GM06990 (cell line): Measurements from ENCODE around the gene DPH2.

ENCODE experiments used
- DNase-seq: peaks from one replicate; pipeline ENCODE4 v3.0.0-alpha.2; 2011; ENCODE audit not compliant: insufficient read length; ENCODE audit errors: extremely low read depth
- H3K27me3 ChIP-seq: replicated peaks from 2 replicates; pipeline ENCODE4 v1.6.0; 2011; ENCODE audit warnings: low read length; ENCODE audit not compliant: control insufficient read depth, insufficient read depth
- H3K36me3 ChIP-seq: 2 replicates; pipeline ENCODE4 v1.5.1; 2011; ENCODE audit warnings: low read length; ENCODE audit not compliant: control insufficient read depth, insufficient read depth
- H3K4me3 ChIP-seq: replicated peaks from 2 replicates; pipeline ENCODE4 v1.5.1; 2011; ENCODE audit warnings: low read depth, mild to moderate bottlenecking, control low read depth, low read length
- TF ChIP-seq, protein P1 (sequence below): IDR thresholded peaks from 2 replicates; pipeline ENCODE4 v1.5.1; 2011; ENCODE audit warnings: low read length, control low read depth, mild to moderate bottlenecking, inconsistent platforms; ENCODE audit not compliant: insufficient read depth, poor library complexity, severe bottlenecking

The DPH2 gene

DNA sequence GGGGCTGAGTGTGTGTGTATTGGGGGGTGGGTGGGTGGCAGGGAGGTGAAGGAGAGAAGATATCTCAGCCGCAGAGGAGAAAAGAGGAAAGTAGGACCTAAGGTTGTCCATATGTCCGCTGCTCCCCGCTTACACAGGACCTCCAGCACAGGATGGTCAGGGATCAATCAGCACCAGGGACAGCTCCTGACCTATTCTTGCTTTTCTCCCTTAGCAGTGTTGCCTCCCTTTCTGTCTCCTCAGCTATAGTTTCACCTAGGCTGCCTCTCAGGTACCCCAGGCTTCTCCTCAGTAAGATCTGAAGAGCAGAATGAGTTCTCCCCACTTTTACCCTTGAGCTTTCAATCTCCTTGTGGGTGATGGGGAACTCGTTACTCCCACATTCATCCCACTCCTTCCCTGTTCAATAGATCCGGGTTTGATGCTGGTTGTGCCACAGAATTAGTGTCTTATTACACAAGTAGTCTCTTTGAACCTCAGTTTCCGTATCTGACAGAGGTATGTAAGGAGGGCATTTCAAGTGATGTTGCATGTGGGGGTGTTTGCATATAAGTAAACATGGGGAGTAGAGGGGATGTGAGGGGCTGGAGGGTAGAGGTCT is 1.4 kb upstream of the DPH2 start:
- Histone ChIP-seq H3K27me3 (no peaks in the 10 kb centered on the region), H3K4me3 (no peak overlapping the region), H3K36me3 (peaks cover 16% of the 10 kb centered on the region)
- no peak for DNase-seq
- TF ChIP-seq, protein P1, sequence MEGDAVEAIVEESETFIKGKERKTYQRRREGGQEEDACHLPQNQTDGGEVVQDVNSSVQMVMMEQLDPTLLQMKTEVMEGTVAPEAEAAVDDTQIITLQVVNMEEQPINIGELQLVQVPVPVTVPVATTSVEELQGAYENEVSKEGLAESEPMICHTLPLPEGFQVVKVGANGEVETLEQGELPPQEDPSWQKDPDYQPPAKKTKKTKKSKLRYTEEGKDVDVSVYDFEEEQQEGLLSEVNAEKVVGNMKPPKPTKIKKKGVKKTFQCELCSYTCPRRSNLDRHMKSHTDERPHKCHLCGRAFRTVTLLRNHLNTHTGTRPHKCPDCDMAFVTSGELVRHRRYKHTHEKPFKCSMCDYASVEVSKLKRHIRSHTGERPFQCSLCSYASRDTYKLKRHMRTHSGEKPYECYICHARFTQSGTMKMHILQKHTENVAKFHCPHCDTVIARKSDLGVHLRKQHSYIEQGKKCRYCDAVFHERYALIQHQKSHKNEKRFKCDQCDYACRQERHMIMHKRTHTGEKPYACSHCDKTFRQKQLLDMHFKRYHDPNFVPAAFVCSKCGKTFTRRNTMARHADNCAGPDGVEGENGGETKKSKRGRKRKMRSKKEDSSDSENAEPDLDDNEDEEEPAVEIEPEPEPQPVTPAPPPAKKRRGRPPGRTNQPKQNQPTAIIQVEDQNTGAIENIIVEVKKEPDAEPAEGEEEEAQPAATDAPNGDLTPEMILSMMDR = no peak

GRCh38 chr1:43969416-43969745 is 429 bp upstream of the DPH2 start:
- H3K36me3 ChIP-seq = peaks cover 16% of the 10 kb centered on the region
- no peak overlapping the region for H3K4me3 ChIP-seq
- DNase-seq = no peak
- TF ChIP-seq, protein P1 = no peak
- no peaks in the 10 kb centered on the region for H3K27me3 ChIP-seq

DNA sequence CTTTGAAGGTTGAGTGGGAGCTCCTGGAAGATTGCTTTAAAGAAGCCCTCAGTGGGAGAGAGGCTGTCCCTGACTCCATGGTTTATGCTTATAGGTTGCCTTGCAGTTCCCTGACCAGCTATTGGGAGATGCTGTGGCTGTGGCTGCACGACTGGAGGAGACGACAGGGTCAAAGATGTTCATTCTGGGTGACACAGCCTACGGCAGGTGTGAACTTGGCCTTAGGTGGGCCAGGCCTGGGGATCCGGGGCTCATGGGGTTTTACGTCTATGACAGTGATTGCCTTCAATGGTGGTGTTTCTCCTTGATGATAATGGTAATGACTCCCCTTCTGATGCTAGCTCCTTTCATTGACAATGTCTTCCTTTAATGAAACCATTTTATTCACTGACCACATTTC is 692 bp downstream of the DPH2 start:
- DNase-seq = no peak
- TF ChIP-seq, protein P1 = no peak
- Histone ChIP-seq H3K4me3 (peak overlapping the region; percentile 96), H3K36me3 (peaks cover 12% of the 10 kb centered on the region), H3K27me3 (no peaks in the 10 kb centered on the region)

DNA sequence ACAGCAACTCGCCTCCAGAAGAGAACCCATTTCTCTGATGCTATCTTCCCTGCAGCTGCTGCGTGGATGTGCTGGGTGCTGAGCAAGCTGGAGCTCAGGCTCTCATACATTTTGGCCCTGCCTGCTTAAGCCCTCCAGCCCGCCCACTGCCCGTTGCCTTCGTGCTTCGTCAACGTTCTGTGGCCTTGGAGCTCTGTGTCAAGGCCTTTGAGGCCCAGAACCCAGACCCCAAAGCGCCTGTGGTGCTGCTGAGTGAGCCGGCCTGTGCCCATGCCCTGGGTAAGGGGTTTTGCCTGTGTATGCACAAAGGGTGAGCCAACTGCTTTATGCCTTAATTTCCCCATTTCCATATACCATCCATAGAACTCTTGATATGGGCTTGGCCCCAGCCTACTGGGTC is 1.1 kb downstream of the DPH2 start:
- Histone ChIP-seq H3K4me3 (peak overlapping the region; percentile 96), H3K36me3 (peaks cover 12% of the 10 kb centered on the region), H3K27me3 (no peaks in the 10 kb centered on the region)
- no peak for DNase-seq
- TF ChIP-seq, protein P1 = no peak

DNA sequence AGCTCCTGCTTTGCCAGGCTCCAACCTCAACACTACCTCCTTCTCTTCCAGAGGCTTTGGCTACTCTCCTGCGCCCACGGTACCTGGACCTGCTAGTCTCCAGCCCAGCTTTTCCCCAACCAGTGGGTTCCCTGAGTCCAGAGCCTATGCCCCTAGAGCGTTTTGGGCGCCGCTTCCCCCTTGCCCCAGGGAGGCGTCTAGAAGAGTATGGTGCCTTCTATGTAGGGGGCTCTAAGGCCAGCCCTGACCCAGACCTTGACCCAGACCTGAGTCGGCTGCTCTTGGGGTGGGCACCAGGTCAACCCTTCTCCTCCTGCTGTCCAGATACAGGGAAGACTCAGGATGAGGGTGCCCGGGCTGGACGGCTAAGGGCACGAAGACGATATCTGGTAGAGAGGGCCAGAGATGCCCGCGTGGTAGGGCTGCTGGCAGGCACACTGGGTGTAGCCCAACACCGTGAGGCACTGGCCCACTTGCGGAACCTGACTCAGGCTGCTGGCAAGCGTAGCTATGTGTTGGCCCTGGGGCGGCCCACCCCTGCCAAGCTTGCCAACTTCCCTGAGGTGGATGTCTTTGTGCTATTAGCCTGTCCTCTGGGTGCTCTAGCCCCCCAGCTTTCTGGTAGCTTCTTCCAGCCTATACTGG is 1.6 kb downstream of the DPH2 start:
- peaks cover 12% of the 10 kb centered on the region for H3K36me3 ChIP-seq
- H3K27me3 ChIP-seq = no peaks in the 10 kb centered on the region
- TF ChIP-seq, protein P1 = no peak
- no peak for DNase-seq
- H3K4me3 ChIP-seq = no peak overlapping the region
